Activated CD4-positive, alpha-beta T cell treated with anti-CD3 and anti-CD28 coated beads for 36 hours (primary cell): ENCODE data around the gene ACOT7. TPM values are rescaled to one million over a fixed set of nuclear protein-coding genes. Genes with fewer than 3 reads are reported as not detected.

Source experiments
- ATAC-seq: fragments of 200-7000 bp; cut with Tn5 transposase; one replicate; pipeline ENCODE4 v1.10.0; 2021; ENCODE audit warnings: mild to moderate bottlenecking, moderate library complexity
- CTCF ChIA-PET: fragments of 350-600 bp; sonication (Branson Sonifier 250); formaldehyde crosslinking; loops from one replicate; lab custom pipeline; 2021; ENCODE audit warnings: antibody characterized with exemption; lab: Charles Lee
- POLR2A ChIA-PET: fragments of 350-600 bp; sonication (Branson Sonifier 250); formaldehyde crosslinking; loops from one replicate; lab custom pipeline; 2021; ENCODE audit warnings: antibody characterized with exemption, inconsistent platforms; lab: Charles Lee
- DNase-seq: peaks from one replicate; pipeline ENCODE4 v3.0.0-alpha.2; 2020
- H3K27ac Mint-ChIP-seq: one replicate; pipeline ENCODE4 v1.8.0; 2021; ENCODE audit warnings: mixed read lengths
- H3K27me3 Mint-ChIP-seq: one replicate; pipeline ENCODE4 v1.8.0; 2021; ENCODE audit warnings: mixed read lengths
- H3K36me3 Mint-ChIP-seq: one replicate; pipeline ENCODE4 v1.8.0; 2021; ENCODE audit warnings: low read depth, mixed read lengths
- H3K4me1 Mint-ChIP-seq: one replicate; pipeline ENCODE4 v1.8.0; 2021; ENCODE audit warnings: mixed read lengths
- H3K4me3 Mint-ChIP-seq: one replicate; pipeline ENCODE4 v1.8.0; 2021; ENCODE audit warnings: mild to moderate bottlenecking, moderate library complexity, mixed read lengths
- H3K9me3 Mint-ChIP-seq: one replicate; pipeline ENCODE4 v1.8.0; 2021; ENCODE audit warnings: low read depth, mixed read lengths
- intact Hi-C, 2 experiments: fragments of 100-400 bp; cut with DNase I in 1 of 2; cut with micrococcal nuclease in 1 of 2; formaldehyde crosslinking; loops; one replicate each; pipeline versions ENCODE4 v1.14.2 to v1.15.1; 2022 to 2024; cut with DNase I, micrococcal nuclease
- total RNA-seq, 2 experiments: library from RNA; stranded (reverse); gene quantifications; one replicate each; pipeline ENCODE4 v1.2.3, GENCODE V29; 2021

The ACOT7 gene
- total RNA-seq, 2 experiments from 2014 or later: 93.8 to 99.2 TPM

DNA sequence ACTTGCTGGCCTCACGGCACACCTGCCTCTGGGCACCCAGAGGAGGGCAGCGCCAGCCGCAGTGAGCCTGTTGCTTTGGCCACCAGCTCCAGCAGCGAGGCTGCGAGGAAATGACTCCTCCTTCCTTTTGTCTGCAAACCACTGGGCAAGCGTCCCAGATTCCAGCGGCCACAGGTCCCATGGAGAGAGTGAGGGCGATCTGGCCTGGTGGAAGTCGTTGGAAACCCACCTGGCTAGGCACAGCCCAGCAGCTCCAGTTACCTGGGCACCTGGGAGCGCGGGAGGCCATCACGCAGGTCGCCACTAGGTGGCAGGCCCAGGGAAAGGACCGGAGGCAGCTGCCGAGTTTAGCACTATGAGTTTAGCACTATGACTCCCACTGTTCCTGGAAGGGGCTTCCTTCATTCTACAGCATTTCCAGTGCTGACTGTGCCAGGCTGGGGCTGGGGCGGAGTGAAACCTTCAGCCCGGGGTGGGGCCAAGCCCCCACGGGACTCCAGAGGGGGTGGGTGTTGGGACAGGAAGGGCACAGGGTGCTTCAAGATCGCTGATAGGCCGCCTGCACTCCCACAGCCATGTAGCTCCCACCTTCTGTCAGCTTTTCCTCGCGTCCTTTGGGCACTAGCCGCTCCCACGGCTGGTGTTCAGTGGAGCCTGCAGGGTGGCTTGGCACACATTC lies 29.9 kb upstream of the ACOT7 start:
- H3K27ac Mint-ChIP-seq: no peak overlapping the region
- ChIA-PET POLR2A (interaction anchor here (0.6 kb wide), 1 partner anchor 125 kb away, joined by 3 read pairs; no protein-coding TSS in a partner anchor), CTCF (interaction anchor here (0.6 to 6.6 kb wide), 32 partner anchors 9 to 258 kb away, joined by 3 to 55 read pairs (median 6); partner anchors contain the start of genes HES3 and RNF207)

DNA sequence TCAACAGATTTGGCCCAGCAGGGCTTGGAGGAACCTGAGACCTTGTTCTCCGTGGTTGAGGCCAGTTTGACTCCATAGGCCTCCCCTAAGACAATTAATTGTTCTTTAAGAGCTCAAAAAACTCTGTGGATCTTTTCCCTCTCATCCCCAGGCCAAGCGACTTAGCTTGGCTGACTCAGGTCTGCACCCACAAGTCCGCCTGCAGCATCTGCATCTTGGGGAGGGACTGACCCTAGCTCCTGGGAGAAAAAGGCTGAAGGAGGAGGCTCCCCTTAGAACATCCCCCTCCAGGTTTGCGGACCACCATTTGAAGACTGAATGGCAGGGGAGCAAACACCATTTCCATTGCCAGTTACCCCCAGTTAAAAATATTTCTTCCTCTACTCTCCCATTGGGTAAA lies 27.7 kb upstream of the ACOT7 start:
- no peaks in the 10 kb centered on the region for H3K9me3 Mint-ChIP-seq
- H3K4me1 Mint-ChIP-seq: peaks cover 12% of the 10 kb centered on the region
- no peaks in the 10 kb centered on the region for H3K36me3 Mint-ChIP-seq
- no peak for DNase-seq
- intact Hi-C loops: loop anchor here in 1 of 2 experiments (5.0 kb wide), 1 partner anchor 174 kb away; no protein-coding TSS in a partner anchor
- ATAC-seq: no peak
- H3K4me3 Mint-ChIP-seq: no peak overlapping the region
- ChIA-PET CTCF (interaction anchor here (0.6 to 6.6 kb wide), 7 partner anchors 10 to 189 kb away, joined by 3 to 55 read pairs (median 7); partner anchors contain the start of genes ACOT7 and HES3), POLR2A (no interaction called here)
- no peak overlapping the region for H3K27ac Mint-ChIP-seq
- H3K27me3 Mint-ChIP-seq: peaks cover 51% of the 10 kb centered on the region

More for the DNA sequence above, 29.9 kb upstream of the ACOT7 start:
- no peaks in the 10 kb centered on the region for H3K36me3 Mint-ChIP-seq
- H3K4me3 Mint-ChIP-seq: peak overlapping the region; percentile 7
- peaks cover 36% of the 10 kb centered on the region for H3K27me3 Mint-ChIP-seq
- DNase-seq: peak; percentile 87
- intact Hi-C loops: loop anchor here in 1 of 2 experiments (1.0 to 5.0 kb wide), 4 partner anchors 15 to 176 kb away; no protein-coding TSS in a partner anchor
- ATAC-seq: peak; percentile 83
- H3K4me1 Mint-ChIP-seq: peaks cover 12% of the 10 kb centered on the region
- H3K9me3 Mint-ChIP-seq: no peaks in the 10 kb centered on the region

GRCh38 chr1:6420454-6421042 lies 27.0 kb upstream of the ACOT7 start:
- Mint-ChIP-seq H3K27ac (no peak overlapping the region), H3K36me3 (no peaks in the 10 kb centered on the region), H3K27me3 (peaks cover 55% of the 10 kb centered on the region), H3K4me1 (peaks cover 12% of the 10 kb centered on the region), H3K4me3 (no peak overlapping the region), H3K9me3 (no peaks in the 10 kb centered on the region)
- CTCF ChIA-PET: interaction anchor here (0.6 to 6.6 kb wide), 10 partner anchors 11 to 188 kb away, joined by 3 to 55 read pairs (median 4); partner anchors contain the start of genes ACOT7 and HES3
- intact Hi-C loops: loop anchor here in 1 of 2 experiments (5.0 kb wide), 1 partner anchor 173 kb away; no protein-coding TSS in a partner anchor
- POLR2A ChIA-PET: interaction anchor here (1.0 kb wide), 1 partner anchor 18 kb away, joined by 6 read pairs; no protein-coding TSS in a partner anchor
- no peak for ATAC-seq
- DNase-seq: no peak

DNA sequence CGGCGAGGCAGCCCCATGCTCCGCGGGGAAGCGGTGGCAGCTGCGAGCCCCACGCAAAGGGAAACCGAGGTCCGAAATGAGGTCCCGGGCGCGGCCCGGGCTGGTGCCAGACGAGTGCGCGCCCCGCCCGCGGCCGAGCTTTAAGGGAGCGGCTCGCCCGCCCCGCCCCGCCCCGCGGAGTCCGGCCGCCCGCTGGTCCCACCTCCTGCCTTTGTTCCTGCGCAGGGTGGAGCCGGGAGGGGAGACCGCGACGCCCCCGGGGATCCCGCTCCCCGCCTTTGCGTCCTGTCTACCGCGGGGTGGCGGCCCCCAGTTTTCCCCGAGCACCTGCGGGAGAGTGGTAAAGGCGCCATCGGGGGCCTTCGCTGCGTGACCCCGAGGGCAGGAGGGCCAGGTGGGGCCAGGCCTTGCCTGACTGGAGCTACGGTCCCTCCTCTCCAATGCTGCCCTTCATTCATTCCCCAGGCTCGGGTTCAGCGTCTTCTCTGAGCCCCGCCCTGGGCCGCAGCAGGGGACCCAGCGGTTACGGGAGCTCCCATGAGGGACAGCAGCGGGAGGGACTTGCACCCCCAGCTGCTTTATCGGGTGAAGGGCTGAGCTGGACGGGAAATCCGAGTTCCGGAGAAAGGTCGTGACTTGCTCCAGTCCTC lies 26.4 kb upstream of the ACOT7 start, which contains the start of gene HES2:
Gene HES2 (minus strand): TSS at position 116 of the 650 bp plus-strand sequence. CDS start 99 bp downstream, at position 17.
- ChIA-PET CTCF (interaction anchor here (0.6 to 6.6 kb wide), 6 partner anchors 17 to 175 kb away, joined by 3 to 55 read pairs (median 3); partner anchors contain the start of gene HES3), POLR2A (interaction anchor here (1.0 kb wide), 1 partner anchor 19 kb away, joined by 6 read pairs; no protein-coding TSS in a partner anchor)
- Mint-ChIP-seq H3K4me1 (peaks cover 12% of the 10 kb centered on the region), H3K4me3 (no peak within 1 kb of the TSS), H3K27ac (no peak within 1 kb of the TSS), H3K27me3 (peaks cover 57% of the 10 kb centered on the region), H3K9me3 (no peaks in the 10 kb centered on the region), H3K36me3 (no peaks in the 10 kb centered on the region)
- DNase-seq (no peak), ATAC-seq (no peak)
- intact Hi-C loops: loop anchor here in 1 of 2 experiments (5.0 kb wide), 1 partner anchor 173 kb away; no protein-coding TSS in a partner anchor

DNA sequence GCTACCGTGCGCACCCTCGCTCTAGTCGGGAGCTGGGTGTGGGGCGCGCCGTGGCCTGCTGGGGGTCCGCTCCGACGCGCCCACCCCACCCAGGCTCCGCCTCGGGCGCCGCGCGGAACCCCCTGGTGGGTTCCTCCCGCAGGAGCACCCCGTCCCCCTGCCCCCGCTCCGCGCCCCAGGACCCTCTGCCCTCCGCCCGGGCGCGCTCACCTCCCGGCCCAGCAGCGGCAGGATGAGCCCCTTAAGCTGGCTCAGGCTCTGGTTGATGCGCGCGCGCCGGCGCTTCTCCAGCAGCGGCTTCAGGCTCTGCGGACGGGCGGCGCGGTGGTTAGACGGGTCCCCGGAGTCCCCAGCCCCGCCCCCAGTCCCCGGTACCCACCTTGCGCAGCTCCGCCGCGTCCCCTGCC lies 25.8 kb upstream of the ACOT7 start:
- Mint-ChIP-seq H3K27me3 (peaks cover 60% of the 10 kb centered on the region), H3K27ac (no peak overlapping the region), H3K4me1 (peaks cover 18% of the 10 kb centered on the region), H3K36me3 (no peaks in the 10 kb centered on the region), H3K4me3 (no peak overlapping the region), H3K9me3 (no peaks in the 10 kb centered on the region)
- DNase-seq (peak; percentile 30), ATAC-seq (no peak)
- POLR2A ChIA-PET: interaction anchor here (1.0 kb wide), 1 partner anchor 20 kb away, joined by 6 read pairs; no protein-coding TSS in a partner anchor
- intact Hi-C loops: no loop called here
- CTCF ChIA-PET: interaction anchor here (1.1 to 6.6 kb wide), 4 partner anchors 18 to 174 kb away, joined by 3 to 55 read pairs (median 19); partner anchors contain the start of gene HES3

DNA sequence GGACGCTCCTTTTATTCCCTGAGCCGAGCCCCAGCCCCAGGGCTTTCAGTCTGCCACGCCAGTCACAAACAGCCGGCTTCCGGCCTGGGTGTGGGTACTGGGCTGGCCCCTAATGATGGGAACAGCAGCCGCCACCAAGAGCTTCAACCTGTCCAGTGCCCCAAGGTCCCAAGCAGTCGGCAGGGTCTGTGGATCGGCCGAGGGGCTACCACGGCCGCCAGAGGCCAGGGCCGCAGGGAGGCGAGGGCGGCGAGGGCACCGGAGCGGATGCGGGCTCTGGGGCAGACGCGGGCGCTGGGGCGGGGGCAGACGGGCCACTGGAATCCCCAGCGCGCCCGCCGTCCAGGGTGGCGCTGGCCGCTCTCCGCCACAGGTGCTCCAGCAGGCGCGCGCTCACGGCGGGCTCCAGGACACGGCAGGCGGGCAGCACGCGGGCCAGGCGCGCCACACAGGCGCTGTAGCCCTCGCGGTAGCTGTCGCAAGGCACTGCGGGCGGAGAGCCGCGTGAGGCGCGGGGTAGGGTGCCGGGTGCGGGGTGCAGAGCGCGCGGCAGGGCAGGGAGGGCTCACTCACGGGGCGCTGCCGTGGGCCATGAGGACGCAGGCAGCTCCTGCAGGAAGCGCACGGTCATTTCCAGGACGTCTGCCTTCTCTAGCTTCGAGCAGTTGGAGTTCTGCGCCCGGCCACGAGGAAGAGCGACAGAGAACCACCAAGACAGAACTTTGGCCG lies 25.3 kb upstream of the ACOT7 start:
- ChIA-PET POLR2A (no interaction called here), CTCF (interaction anchor here (0.7 to 6.6 kb wide), 5 partner anchors 18 to 465 kb away, joined by 3 to 55 read pairs (median 3); partner anchors contain the start of gene HES3)
- DNase-seq (no peak), ATAC-seq (no peak)
- intact Hi-C loops: no loop called here
- H3K9me3 Mint-ChIP-seq: no peaks in the 10 kb centered on the region
- no peaks in the 10 kb centered on the region for H3K36me3 Mint-ChIP-seq
- no peak overlapping the region for H3K4me3 Mint-ChIP-seq
- H3K4me1 Mint-ChIP-seq: peaks cover 15% of the 10 kb centered on the region
- H3K27ac Mint-ChIP-seq: no peak overlapping the region
- H3K27me3 Mint-ChIP-seq: peaks cover 59% of the 10 kb centered on the region

DNA sequence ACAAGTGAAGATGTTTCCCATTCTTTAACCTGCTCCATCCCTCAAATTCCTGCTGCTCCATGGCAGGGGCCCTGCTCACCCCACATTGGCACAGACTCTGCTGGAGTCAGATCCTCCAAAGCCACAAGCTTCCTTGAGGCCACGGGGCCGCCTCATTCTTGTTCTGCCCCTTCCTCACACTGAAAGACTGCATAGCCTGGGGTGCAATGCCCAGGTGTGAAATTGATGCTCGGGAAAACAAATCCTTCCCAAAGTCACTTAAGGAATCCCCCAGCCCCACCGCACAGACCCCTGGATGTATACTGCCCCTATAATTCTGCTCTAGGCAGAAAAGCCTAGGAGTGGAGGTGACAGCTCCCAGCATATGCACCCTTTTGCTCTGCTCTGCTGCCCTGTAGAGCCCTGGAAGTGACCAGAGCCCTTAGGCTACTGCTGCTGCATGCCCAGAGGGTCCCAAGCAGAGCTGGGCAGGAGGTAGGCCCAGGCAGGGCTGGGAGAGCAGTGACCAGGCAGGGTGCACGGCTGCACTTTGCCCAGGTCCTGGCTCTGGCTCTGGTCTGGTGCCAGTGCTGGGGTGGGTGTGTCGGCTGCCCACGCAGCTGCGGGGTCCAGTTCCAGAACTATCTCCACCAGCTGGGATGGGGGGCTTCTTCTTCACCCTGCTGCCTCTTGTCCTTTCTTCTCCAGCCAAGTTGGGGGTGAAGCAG lies 24.5 kb upstream of the ACOT7 start:
- no peak for DNase-seq
- CTCF ChIA-PET: interaction anchor here (0.7 to 6.6 kb wide), 3 partner anchors 49 to 464 kb away, joined by 3 to 35 read pairs (median 3); partner anchors contain the start of gene HES3
- no peak overlapping the region for H3K4me3 Mint-ChIP-seq
- H3K4me1 Mint-ChIP-seq: peaks cover 12% of the 10 kb centered on the region
- H3K27ac Mint-ChIP-seq: no peak overlapping the region
- ATAC-seq: no peak
- intact Hi-C loops: no loop called here
- H3K9me3 Mint-ChIP-seq: no peaks in the 10 kb centered on the region
- POLR2A ChIA-PET: no interaction called here
- peaks cover 58% of the 10 kb centered on the region for H3K27me3 Mint-ChIP-seq
- no peaks in the 10 kb centered on the region for H3K36me3 Mint-ChIP-seq

GRCh38 chr1:6416906-6417305 lies 23.3 kb upstream of the ACOT7 start:
- Mint-ChIP-seq H3K36me3 (no peaks in the 10 kb centered on the region), H3K4me3 (no peak overlapping the region), H3K9me3 (no peaks in the 10 kb centered on the region), H3K27me3 (peaks cover 56% of the 10 kb centered on the region), H3K4me1 (peaks cover 12% of the 10 kb centered on the region), H3K27ac (no peak overlapping the region)
- intact Hi-C loops: no loop called here
- POLR2A ChIA-PET: no interaction called here
- CTCF ChIA-PET: no interaction called here
- DNase-seq (no peak), ATAC-seq (no peak)

DNA sequence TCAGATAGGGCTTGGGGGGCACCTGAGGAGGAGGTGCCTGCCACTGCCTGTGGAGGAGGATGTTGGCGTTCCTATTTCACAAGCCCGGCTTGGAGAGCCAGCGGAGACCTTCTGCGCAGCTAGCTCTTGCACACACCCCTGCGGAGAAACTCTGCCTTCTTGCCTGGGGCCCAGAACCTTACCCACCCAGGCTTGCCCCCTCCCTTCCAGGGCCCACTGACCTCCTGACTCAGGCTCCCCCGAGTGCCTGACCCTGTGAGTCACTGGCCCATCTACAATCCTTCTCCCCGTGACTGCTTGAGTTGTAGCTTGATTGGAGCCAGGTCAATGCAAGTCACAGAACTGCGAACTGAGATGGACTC lies 22.7 kb upstream of the ACOT7 start:
- peaks cover 12% of the 10 kb centered on the region for H3K4me1 Mint-ChIP-seq
- intact Hi-C loops: no loop called here
- no peaks in the 10 kb centered on the region for H3K36me3 Mint-ChIP-seq
- ATAC-seq (no peak), DNase-seq (no peak)
- H3K27me3 Mint-ChIP-seq: peaks cover 53% of the 10 kb centered on the region
- H3K9me3 Mint-ChIP-seq: no peaks in the 10 kb centered on the region
- no peak overlapping the region for H3K4me3 Mint-ChIP-seq
- CTCF ChIA-PET: no interaction called here
- no peak overlapping the region for H3K27ac Mint-ChIP-seq
- POLR2A ChIA-PET: no interaction called here
